ENCODE measurements around the gene ECHS1.

The ECHS1 gene

DNA sequence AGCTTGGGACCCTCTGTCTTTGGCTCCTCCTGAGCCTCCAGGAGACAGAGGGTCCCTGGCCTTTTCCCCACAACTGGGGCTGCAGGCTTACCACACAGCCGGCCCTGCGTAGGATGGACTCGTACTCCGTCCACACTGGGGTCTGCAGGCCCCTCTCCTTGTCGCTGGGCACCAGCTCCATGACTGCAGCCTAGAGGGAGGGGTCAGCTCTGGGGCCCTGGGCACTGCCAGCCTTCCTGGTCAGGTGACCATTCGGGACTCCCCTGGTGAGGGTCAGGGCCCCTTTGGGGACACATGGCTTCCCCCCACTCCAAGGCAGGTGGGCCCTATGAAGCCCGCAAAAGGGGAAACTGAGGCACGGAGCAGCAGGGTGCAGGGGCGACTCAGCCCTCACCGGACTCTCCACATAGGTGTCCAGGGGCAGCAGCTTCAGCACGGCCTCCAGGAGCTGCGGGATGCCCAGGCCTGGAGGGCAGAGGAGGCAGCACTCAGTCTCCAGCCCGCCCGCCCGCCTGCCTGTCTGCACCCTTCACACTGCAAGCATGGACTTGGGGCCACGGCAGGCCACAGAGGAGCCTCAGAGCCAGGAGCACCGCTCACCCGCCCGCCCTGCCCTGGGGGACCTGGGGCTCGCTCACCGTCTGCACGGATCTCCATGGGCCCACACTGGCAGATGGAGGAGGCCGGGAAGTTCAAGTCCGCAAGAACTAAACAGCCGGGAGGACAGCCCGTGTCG lies 16.4 kb downstream of the ECHS1 start:
- DNase-seq = no peak

GRCh38 chr10:133355991-133356390 lies 17.2 kb downstream of the ECHS1 start:
- no peak for DNase-seq

DNA sequence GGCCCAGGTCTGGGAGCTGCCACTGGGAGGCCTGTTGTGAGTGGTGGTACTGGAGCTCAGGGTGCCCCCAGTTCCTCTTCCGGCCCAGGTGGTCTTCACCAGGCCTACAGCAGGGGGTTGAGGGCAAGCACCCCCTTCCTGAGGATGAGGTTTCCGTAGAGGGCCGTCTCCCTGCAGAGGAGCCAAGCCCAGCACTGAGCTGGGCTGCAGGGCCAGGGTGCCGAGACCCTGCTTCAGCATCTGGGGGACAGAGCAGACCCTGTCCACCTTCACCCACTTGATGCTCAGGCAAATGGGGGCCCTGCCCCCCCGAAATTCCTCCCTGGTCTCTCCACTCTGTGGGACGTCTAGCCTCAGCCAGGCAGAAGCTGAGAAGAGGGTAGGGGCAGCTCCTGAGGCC lies 17.9 kb downstream of the ECHS1 start:
- DNase-seq = no peak

DNA sequence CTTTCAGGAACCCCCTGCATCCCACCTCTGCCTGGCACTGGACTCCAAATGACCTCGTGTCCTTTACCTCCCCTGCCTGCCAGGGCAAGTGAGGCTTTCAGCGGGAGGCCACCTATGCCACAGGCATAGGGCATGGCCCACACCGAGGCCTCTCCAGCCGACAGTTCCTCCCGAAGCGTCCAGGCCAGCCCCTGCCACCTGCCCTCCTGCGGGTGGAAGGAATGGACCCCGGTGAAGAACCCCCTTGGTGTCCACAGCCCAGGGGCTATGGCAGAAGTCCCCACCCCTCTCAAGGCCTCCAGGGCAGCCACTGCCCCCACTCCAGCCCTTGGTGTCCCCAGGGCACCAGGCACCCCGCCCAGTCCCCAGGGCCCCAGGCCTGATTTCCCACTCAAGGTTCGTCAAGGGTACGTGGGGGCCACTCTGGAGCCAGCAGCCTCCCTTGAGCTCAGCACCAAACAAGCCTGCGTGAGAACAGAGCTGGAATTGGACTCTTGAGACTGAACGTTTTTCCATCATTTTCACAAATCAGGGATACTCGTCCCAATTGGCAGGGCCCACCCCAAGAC lies 18.4 kb downstream of the ECHS1 start:
- no peak for DNase-seq

DNA sequence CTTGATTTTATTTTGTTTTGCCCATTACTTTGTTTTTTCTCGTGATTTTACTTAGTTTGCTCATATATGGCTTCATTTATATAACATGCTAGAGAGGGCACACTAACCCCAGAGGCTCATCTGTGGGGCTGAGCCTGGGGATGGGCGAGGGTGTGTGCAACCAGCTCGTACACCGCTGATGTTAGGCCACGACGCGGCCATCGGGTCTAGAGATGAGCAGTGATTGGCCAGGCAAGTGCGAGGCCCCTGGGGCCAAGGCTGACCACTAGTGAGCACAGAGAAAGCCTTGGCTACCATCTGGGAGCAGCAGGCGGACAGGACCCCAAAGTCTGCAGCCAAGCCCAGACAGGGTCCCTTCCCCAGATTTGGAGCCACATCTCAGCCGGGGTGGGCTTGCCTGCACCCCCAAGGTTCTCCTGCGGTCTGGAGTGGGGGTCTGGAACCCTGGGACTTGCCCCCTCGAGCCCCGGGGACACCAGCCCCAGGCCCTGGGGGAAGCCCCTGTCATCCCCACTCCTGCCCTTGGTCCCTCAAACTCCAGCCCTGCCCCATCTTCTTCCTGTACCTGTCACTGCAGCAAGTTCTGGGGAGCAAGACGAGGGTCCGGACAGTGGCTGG lies 19.1 kb downstream of the ECHS1 start:
- DNase-seq = no peak

GRCh38 chr10:133353202-133353959 lies 19.8 kb downstream of the ECHS1 start:
- no peak for DNase-seq

DNA sequence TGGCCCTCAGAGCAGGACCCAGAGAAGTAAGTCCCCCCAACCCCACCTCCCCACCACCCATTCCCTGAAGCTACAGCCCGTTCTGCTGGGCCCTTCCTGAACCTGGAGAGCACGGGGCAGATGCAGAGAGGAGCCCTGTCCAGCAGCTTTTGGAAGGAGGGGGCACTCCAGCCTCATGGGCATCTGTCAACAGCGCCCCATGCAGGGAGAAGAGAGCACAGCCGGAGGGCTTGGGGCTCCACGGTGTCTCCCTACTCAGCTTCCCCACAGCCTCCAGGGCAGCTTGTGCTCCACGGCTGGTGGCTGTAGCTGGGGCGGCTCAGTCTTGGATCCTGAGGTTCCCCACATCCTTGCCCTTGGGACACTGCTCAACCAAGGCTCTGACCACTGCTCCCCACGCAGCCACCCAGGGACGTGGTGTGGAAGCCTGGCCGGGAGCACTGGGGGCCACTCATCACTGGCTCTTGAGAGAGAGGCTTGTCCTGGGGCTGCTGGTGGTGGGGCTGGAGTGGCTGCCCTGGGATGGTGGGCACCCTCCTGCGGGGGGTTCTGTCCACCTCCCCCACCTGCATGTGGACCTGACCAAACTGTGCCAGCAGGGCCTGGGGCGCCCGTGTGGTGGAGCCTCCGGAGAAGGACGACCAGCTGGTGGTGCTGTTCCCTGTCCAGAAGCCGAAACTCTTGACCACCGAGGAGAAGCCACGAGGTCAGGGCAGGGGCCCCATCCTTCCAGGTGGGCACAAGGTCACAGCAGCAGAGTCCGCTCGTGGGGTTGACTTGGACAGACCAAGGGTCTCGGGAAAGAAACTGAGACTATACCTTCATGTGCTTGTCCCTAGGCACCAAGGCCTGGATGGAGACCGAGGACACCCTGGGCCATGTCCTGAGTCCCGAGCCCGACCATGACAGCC lies 21.5 kb downstream of the ECHS1 start:
- DNase-seq = no peak

DNA sequence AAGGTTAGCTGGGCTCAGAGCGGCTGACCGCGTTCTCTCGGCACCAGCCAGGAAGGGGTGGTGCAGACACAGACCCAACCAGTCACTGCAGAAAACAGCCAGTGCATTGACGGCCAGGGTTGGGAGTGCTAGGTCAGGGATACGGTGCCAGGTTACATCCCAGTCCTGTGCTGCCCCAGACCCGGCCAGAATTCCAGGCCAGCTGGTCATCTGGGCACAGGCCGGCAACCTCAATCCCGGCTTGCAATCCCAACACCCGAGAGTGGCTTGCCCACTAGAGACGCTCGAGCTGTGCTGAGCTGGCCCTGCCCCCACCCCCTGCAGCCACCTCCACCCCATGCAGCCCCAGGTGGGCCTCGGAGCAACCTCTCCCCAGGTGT lies 22.2 kb downstream of the ECHS1 start:
- no peak for DNase-seq

DNA sequence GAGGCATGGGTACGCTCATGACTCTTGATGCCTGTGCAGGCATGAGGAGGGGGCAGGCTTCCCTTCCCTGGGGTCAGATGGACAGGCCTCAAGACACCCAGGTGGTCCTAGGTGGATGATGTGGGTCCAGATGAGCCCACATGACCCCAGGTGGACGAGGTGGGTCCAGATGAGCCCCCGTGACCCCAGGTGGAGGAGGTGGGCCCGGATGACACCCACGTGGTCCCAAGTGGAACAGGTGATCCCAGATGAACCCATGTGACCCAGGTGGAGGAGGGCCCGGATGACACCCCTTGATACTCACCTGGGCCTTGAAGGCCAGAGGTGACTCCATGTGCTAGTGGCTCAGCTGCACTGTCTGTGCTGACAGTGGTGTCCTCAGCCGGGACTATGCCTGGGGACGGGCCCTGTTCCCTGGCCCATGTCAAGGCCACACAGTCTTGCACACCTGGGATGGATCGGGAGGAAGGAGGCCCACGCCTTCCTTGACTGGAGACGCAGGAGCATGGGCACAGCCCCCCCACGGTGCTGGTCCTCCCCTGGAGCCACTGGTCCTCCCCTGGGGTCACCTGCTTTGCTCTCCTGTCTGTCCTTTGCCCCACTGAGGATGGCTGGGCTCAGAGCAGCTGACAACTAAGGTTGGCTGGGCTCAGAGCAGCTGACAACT lies 22.7 kb downstream of the ECHS1 start:
- no peak for DNase-seq

DNA sequence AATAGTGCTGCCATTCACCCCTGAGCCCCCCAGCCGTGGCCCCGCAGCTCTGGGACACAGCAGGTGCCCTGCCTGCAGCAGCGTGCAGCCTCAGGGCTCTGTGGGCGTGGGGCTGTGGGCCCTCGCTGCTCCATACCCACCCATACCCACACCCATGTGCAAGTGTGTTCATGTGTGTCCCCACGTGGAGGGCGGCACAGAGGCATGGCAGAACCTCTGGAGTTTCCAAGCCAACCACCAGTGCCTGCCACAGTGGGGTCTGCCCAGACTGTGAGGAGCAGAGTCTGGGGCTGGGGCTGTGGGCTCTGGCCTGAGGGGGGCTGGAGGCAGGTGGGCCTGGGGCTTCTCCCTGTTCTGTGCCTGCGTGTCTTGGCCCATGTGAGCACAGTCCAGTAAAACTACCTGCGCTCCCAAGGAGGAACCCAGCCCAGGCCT lies 23.6 kb downstream of the ECHS1 start:
- no peak for DNase-seq

DNA sequence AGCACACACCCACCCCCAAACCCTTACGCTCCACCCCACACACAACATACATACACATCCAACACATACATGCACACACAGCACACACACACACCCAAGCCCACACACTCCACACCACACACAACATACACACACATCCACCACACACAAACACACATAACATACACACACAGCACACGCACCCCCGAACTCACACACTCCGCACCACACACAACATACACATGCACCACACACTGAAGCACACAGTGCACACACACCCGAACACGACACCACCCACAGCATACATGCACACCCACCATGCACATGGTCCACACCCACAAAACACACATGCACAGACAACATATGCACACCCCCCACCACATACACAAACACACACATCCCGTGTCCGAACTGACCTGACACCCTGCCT lies 24.0 kb downstream of the ECHS1 start:
- DNase-seq = no peak

GRCh38 chr10:133347710-133348517 lies 25.2 kb downstream of the ECHS1 start:
- no peak for DNase-seq

- DNase-seq = no peak
Measured at GRCh38 chr10:133346413-133346812, 26.7 kb downstream of the ECHS1 start.

DNA sequence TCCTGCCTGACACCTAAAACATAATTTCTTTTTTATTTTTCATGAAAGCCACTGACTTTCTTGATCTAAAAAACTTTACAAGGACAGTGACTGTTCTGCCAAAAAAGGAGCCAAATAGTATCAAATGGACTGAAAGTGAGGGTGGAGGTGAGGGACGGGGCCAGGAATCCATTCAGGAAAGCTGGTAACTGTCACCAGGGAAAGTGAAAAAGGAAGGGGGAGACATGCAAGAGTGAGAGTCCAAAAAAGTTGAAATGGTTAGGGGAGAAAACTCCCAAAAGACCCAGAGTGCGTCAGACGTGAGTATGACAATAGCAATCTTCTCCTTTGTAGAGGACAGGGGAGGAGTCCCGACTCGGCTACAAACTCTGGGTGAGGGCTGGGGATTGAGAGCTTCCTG lies 28.9 kb downstream of the ECHS1 start:
- no peak for DNase-seq

DNA sequence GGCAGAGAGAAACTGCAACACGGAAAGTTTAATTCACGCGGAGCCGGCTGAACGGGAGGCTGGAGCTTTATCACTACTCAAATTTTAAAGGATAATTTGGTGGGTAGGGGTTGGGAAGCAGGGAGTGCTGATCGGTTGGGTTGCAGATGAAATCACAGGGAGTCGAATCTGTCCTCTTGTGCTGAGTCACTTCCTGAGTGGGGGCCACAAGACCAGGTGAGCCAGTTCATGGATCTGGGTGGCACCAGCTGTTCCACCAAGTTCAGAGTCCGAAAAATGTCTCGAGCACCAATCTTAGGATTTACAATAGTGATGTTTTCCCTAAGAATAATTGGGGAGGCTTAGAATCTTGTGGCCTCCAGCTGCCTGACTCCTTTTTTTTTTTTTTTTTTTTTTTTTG lies 29.6 kb downstream of the ECHS1 start:
- no peak for DNase-seq

DNA sequence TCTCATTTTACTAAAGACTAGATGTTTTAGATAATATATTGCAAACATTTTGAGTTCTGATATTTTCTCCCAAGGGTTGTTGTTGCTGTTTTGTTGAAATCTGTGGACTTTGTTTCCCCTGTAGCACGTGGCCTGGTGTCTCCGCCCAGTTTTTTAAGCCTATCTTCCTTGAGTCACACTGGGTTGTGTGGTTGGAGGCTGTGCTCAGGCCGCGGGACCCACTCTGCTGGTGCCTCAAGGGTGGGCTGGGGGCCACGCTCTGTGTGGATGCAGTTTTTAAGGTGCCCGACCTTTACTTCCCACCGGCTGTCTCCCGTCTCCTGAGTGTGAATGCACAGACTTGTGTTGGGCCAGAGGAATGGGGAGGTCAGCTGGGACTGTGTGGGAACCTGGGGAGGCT lies 30.2 kb downstream of the ECHS1 start:
- no peak for DNase-seq

DNA sequence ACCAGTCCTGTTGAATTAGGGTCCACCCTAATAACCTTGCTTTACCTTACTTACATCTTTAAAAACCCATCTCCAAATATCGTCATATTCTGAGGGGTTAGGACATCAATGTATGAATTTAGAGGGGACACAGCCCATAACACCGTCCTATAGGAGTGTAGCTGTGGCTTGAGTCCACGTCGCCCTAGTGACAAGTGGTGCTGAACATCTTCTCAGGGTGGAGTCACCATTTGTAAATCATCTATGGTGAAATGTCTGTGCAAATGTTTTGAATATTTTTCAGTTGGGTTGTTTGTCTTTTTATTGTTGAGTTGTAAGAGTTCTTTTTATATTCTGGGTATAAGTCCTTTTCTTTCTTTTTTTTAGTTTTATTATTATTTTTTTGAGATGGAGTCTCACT lies 31.2 kb downstream of the ECHS1 start:
- DNase-seq = no peak

DNA sequence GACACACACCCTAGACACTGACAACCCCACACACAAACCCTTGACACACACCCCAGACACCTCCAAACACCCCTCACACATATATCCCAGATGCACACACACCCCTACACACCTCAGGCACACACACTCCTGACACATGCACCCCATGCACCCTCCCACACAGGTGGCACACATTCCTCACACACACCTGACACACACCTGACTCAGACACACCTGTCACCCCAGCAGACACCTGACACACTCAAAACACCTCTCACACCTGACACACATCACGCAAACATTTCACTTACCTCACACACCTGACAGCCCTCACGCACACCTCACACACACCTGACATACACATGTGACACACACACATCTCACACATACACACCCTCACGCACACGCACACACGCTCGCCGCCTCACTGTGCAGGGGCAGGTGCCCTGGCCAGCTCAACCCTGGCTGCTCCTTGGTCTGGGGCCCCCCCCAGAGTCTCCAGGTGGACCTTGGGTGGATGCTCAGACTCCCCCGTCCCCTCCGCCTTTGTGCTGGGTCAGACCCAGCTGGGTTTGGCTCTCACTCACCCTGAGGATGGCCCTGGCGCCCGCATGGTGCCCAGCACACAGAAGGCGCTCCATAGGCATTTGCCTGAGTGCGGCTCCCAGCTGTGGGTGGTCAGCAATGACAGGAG lies 33.3 kb downstream of the ECHS1 start:
- DNase-seq = no peak

DNA sequence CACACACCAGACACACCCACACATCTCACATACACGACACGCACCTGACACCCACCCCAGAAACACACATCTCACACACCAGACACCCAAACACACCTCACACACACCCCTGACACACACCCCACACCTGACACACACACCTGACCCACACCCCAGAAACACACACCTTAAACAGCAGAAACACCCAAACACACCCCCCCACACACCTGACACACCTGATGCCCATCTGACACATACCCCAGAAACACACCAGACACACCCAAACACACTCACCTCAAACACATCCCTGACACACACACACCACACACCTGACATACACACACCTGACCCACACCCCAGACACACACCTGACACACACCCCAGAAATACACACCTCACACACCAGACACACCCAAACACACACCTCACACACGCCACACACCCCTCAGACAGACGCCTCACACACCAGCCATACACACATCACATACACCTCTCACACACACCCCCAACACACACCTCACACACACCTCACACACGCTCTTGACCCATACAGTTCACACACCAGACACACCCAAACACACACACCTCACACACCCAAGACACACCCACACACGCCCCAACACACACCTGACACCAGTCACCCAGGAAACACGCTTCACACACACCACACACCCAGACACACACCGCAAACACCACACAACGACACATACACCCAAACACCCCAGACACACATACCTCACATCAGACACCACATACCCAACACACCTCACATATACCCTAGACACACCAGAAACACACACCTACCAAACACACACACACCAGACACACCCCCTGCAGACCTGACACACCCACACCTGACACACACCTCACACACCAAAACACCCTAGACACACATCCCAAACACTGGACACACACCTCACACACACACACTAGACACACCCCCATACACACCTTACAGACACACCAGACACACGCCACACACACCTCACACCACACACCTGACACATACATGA lies 34.8 kb downstream of the ECHS1 start:
- DNase-seq = no peak

All from activated CD4-positive, CD25-positive, alpha-beta regulatory T cell treated with anti-CD3 and anti-CD28 coated beads, Interleukin-2, amount 50 U/mL, for 72 hours (primary cell).